ENCODE results near the gene SEPSECS. TPM values are rescaled to one million over a fixed set of nuclear protein-coding genes. Genes with fewer than 3 reads are reported as not detected.

Gene SEPSECS
- total and polyA plus RNA-seq, 2 experiments from 2014 or later = 1.2 to 4.7 TPM

GRCh38 chr4:25096251-25096980, 63.8 kb downstream of the SEPSECS start:
- Histone ChIP-seq H3F3A (replicated peaks; ENCODE audit: low read depth) (no peaks in the 10 kb centered on the region), H3K4me3 (no peak overlapping the region), H3K4me2 (no peak overlapping the region), H3K36me3 (ENCODE audit: insufficient read depth) (no peaks in the 10 kb centered on the region), H3K27me3 (ENCODE audit: insufficient read depth) (no peaks in the 10 kb centered on the region), H3K9me2 (ENCODE audit: insufficient read depth) (no peaks in the 10 kb centered on the region; the same call in 1 of the 2 replicates), H3K27ac (ENCODE audit: low read depth) (no peak overlapping the region), H4K20me1 (replicated peaks; ENCODE audit: insufficient read depth) (no peaks in the 10 kb centered on the region), H2AFZ (peak overlapping the region; percentile 14; the same call in 1 of the 2 replicates), H3K4me1 (ENCODE audit: insufficient read depth) (peaks cover 9% of the 10 kb centered on the region), H3K79me2 (replicated peaks; ENCODE audit: insufficient read depth) (no peaks in the 10 kb centered on the region)
- ATAC-seq = peak; percentile 36; the same call in 2 of the 3 replicates
- H3K27me3 Mint-ChIP-seq (ENCODE audit: insufficient read depth, low read depth, poor library complexity) = peaks cover 9% of the 10 kb centered on the region
- peaks cover 6% of the 10 kb centered on the region; the same call in 2 of the 3 replicates for H3K4me1 Mint-ChIP-seq
- peaks cover 20% of the 10 kb centered on the region for H3K9me3 Mint-ChIP-seq
- no peak for DNase-seq (ENCODE audit: low spot score)
- H3K36me3 Mint-ChIP-seq (ENCODE audit: low read depth) = peaks cover 20% of the 10 kb centered on the region
- H3K4me3 Mint-ChIP-seq = no peak overlapping the region
- no peak overlapping the region for H3K27ac Mint-ChIP-seq
- TF ChIP-seq ZNF331 (CRISPR knock-in tag; IDR thresholded peaks at IDR 0.05; ENCODE audit: low read depth) (no peak), EZH2phosphoT487 (IDR thresholded peaks at IDR 0.05; ENCODE audit: unreplicated experiment) (no peak), CREB1 (CRISPR knock-in tag; IDR thresholded peaks at IDR 0.05; ENCODE audit: low read depth) (no peak), JUNB (IDR thresholded peaks at IDR 0.05; ENCODE audit: unreplicated experiment) (no peak), STAT1 (IDR thresholded peaks at IDR 0.05; ENCODE audit: unreplicated experiment) (no peak), ZNF114 (CRISPR knock-in tag; IDR thresholded peaks at IDR 0.05) (no peak), EZH2 (IDR thresholded peaks at IDR 0.05; ENCODE audit: low read depth, unreplicated experiment) (no peak), POLR2AphosphoS5 (IDR thresholded peaks at IDR 0.05; ENCODE audit: low read depth) (no peak), ETS1 (IDR thresholded peaks at IDR 0.05) (no peak), ZNF462 (CRISPR knock-in tag; IDR thresholded peaks at IDR 0.05) (no peak), REST (IDR thresholded peaks at IDR 0.05; ENCODE audit: unreplicated experiment) (no peak), NANOG (IDR thresholded peaks at IDR 0.05; ENCODE audit: borderline replicate concordance) (no peak)
- TF ChIP-seq, protein P1, sequence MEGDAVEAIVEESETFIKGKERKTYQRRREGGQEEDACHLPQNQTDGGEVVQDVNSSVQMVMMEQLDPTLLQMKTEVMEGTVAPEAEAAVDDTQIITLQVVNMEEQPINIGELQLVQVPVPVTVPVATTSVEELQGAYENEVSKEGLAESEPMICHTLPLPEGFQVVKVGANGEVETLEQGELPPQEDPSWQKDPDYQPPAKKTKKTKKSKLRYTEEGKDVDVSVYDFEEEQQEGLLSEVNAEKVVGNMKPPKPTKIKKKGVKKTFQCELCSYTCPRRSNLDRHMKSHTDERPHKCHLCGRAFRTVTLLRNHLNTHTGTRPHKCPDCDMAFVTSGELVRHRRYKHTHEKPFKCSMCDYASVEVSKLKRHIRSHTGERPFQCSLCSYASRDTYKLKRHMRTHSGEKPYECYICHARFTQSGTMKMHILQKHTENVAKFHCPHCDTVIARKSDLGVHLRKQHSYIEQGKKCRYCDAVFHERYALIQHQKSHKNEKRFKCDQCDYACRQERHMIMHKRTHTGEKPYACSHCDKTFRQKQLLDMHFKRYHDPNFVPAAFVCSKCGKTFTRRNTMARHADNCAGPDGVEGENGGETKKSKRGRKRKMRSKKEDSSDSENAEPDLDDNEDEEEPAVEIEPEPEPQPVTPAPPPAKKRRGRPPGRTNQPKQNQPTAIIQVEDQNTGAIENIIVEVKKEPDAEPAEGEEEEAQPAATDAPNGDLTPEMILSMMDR (conservative IDR thresholded peaks at IDR 0.05; ENCODE audit: low read depth in 2 of 2) = no peak
